Ovary (tissue), 3 donors: ENCODE data around the gene INCA1.

Experiments
- CTCF ChIP-seq, 3 donors: fragments of 450-650 bp in 2 of 3; fragments of 200-600 bp in 1 of 3; IDR thresholded peaks; one replicate each; pipeline versions ENCODE4 v1.5.1 to v1.8.0; 2016 to 2022; ENCODE audit warnings: antibody characterized with exemption in 3 of 3, mild to moderate bottlenecking in 1 of 3
- EP300 ChIP-seq: sonication (generic); formaldehyde crosslinking; IDR thresholded peaks from one replicate; pipeline ENCODE4 v1.6.1; 2017; ENCODE audit warnings: antibody characterized with exemption
- POLR2A ChIP-seq: fragments of 450-650 bp; IDR thresholded peaks from one replicate; pipeline ENCODE4 v1.6.1; 2017; ENCODE audit warnings: antibody characterized with exemption, mild to moderate bottlenecking, moderate library complexity
- donor health status: DM: no; HTN: no; CAD: no.

GRCh38 chr17:4948931-4949320 is 48.4 kb downstream of the INCA1 start:
- no peak for TF ChIP-seq CTCF (IDR thresholded peaks at IDR 0.05)
- TF ChIP-seq EP300: no peak
- TF ChIP-seq POLR2A: no peak
